ENCODE data around the gene BDKRB1.

Gene BDKRB1

GRCh38 chr14:96247031-96247430 is 9.0 kb upstream of the BDKRB1 start:
- Histone ChIP-seq H3K4me1 (ENCODE audit: control insufficient read depth, insufficient read depth, low read length) (peaks cover 9% of the 10 kb centered on the region; the same call in 1 of the 2 replicates), H3K27me3 (ENCODE audit: control insufficient read depth, insufficient read depth, low read length) (no peaks in the 10 kb centered on the region), H3K4me3 (ENCODE audit: low read depth, low read length) (no peak overlapping the region), H3K9me3 (ENCODE audit: control insufficient read depth, insufficient read depth, low read length) (peaks cover 7% of the 10 kb centered on the region; the same call in 1 of the 2 replicates), H3K27ac (ENCODE audit: low read depth, low read length) (no peak overlapping the region), H3K9ac (ENCODE audit: low read depth, low read length) (no peak overlapping the region), H3K36me3 (ENCODE audit: control insufficient read depth, insufficient read depth, low read length) (no peaks in the 10 kb centered on the region)

GRCh38 chr14:96249029-96249428 is 7.0 kb upstream of the BDKRB1 start:
- Histone ChIP-seq H3K4me1 (ENCODE audit: control insufficient read depth, insufficient read depth, low read length) (peaks cover 9% of the 10 kb centered on the region; the same call in 1 of the 2 replicates), H3K4me3 (ENCODE audit: low read depth, low read length) (no peak overlapping the region), H3K27me3 (ENCODE audit: control insufficient read depth, insufficient read depth, low read length) (no peaks in the 10 kb centered on the region), H3K9me3 (ENCODE audit: control insufficient read depth, insufficient read depth, low read length) (no peaks in the 10 kb centered on the region), H3K9ac (ENCODE audit: low read depth, low read length) (no peak overlapping the region), H3K27ac (ENCODE audit: low read depth, low read length) (no peak overlapping the region), H3K36me3 (ENCODE audit: control insufficient read depth, insufficient read depth, low read length) (no peaks in the 10 kb centered on the region)

- H3K27me3 ChIP-seq (ENCODE audit: control insufficient read depth, insufficient read depth, low read length), result no peaks in the 10 kb centered on the region
Observed at GRCh38 chr14:96250485-96250884, 5.5 kb upstream of the BDKRB1 start.

GRCh38 chr14:96251656-96252155 is 4.3 kb upstream of the BDKRB1 start:
- no peaks in the 10 kb centered on the region for H3K36me3 ChIP-seq (ENCODE audit: control insufficient read depth, insufficient read depth, low read length)
- H3K4me1 ChIP-seq (ENCODE audit: control insufficient read depth, insufficient read depth, low read length), result peaks cover 9% of the 10 kb centered on the region; the same call in 1 of the 2 replicates
- no peak overlapping the region for H3K27ac ChIP-seq (ENCODE audit: low read depth, low read length)
- no peaks in the 10 kb centered on the region for H3K27me3 ChIP-seq (ENCODE audit: control insufficient read depth, insufficient read depth, low read length)
- H3K9ac ChIP-seq (ENCODE audit: low read depth, low read length), result no peak overlapping the region
- no peaks in the 10 kb centered on the region for H3K9me3 ChIP-seq (ENCODE audit: control insufficient read depth, insufficient read depth, low read length)
- H3K4me3 ChIP-seq (ENCODE audit: low read depth, low read length), result no peak overlapping the region

More at GRCh38 chr14:96250485-96250884, 5.5 kb upstream of the BDKRB1 start:
- Histone ChIP-seq H3K4me1 (ENCODE audit: control insufficient read depth, insufficient read depth, low read length) (peaks cover 9% of the 10 kb centered on the region; the same call in 1 of the 2 replicates), H3K4me3 (ENCODE audit: low read depth, low read length) (no peak overlapping the region), H3K9me3 (ENCODE audit: control insufficient read depth, insufficient read depth, low read length) (no peaks in the 10 kb centered on the region), H3K27ac (ENCODE audit: low read depth, low read length) (no peak overlapping the region), H3K36me3 (ENCODE audit: control insufficient read depth, insufficient read depth, low read length) (no peaks in the 10 kb centered on the region), H3K9ac (ENCODE audit: low read depth, low read length) (no peak overlapping the region)

- Histone ChIP-seq H3K4me1 (ENCODE audit: control insufficient read depth, insufficient read depth, low read length) (peaks cover 9% of the 10 kb centered on the region; the same call in 1 of the 2 replicates), H3K27me3 (ENCODE audit: control insufficient read depth, insufficient read depth, low read length) (no peaks in the 10 kb centered on the region), H3K9ac (ENCODE audit: low read depth, low read length) (no peak overlapping the region), H3K4me3 (ENCODE audit: low read depth, low read length) (no peak overlapping the region), H3K36me3 (ENCODE audit: control insufficient read depth, insufficient read depth, low read length) (no peaks in the 10 kb centered on the region), H3K27ac (ENCODE audit: low read depth, low read length) (no peak overlapping the region), H3K9me3 (ENCODE audit: control insufficient read depth, insufficient read depth, low read length) (no peaks in the 10 kb centered on the region)
Observed at GRCh38 chr14:96252323-96252998, 3.5 kb upstream of the BDKRB1 start.

- Histone ChIP-seq H3K4me1 (ENCODE audit: control insufficient read depth, insufficient read depth, low read length) (peaks cover 9% of the 10 kb centered on the region; the same call in 1 of the 2 replicates), H3K9me3 (ENCODE audit: control insufficient read depth, insufficient read depth, low read length) (no peaks in the 10 kb centered on the region), H3K27ac (ENCODE audit: low read depth, low read length) (no peak overlapping the region), H3K27me3 (ENCODE audit: control insufficient read depth, insufficient read depth, low read length) (no peaks in the 10 kb centered on the region), H3K9ac (ENCODE audit: low read depth, low read length) (no peak overlapping the region), H3K4me3 (ENCODE audit: low read depth, low read length) (no peak overlapping the region), H3K36me3 (ENCODE audit: control insufficient read depth, insufficient read depth, low read length) (no peaks in the 10 kb centered on the region)
Observed at GRCh38 chr14:96252999-96253539, 2.9 kb upstream of the BDKRB1 start.

- Histone ChIP-seq H3K4me3 (ENCODE audit: low read depth, low read length) (no peak overlapping the region), H3K4me1 (ENCODE audit: control insufficient read depth, insufficient read depth, low read length) (peaks cover 9% of the 10 kb centered on the region; the same call in 1 of the 2 replicates), H3K27me3 (ENCODE audit: control insufficient read depth, insufficient read depth, low read length) (no peaks in the 10 kb centered on the region), H3K9me3 (ENCODE audit: control insufficient read depth, insufficient read depth, low read length) (no peaks in the 10 kb centered on the region), H3K36me3 (ENCODE audit: control insufficient read depth, insufficient read depth, low read length) (no peaks in the 10 kb centered on the region), H3K9ac (ENCODE audit: low read depth, low read length) (no peak overlapping the region), H3K27ac (ENCODE audit: low read depth, low read length) (no peak overlapping the region)
Observed at GRCh38 chr14:96254687-96255086, 1.3 kb upstream of the BDKRB1 start.

GRCh38 chr14:96256407-96256806 is 397 bp downstream of the BDKRB1 start:
- H3K4me3 ChIP-seq (ENCODE audit: low read depth, low read length), result no peak overlapping the region
- no peaks in the 10 kb centered on the region for H3K9me3 ChIP-seq (ENCODE audit: control insufficient read depth, insufficient read depth, low read length)
- H3K9ac ChIP-seq (ENCODE audit: low read depth, low read length), result no peak overlapping the region
- no peaks in the 10 kb centered on the region for H3K36me3 ChIP-seq (ENCODE audit: control insufficient read depth, insufficient read depth, low read length)
- no peaks in the 10 kb centered on the region for H3K4me1 ChIP-seq (ENCODE audit: control insufficient read depth, insufficient read depth, low read length)
- H3K27me3 ChIP-seq (ENCODE audit: control insufficient read depth, insufficient read depth, low read length), result no peaks in the 10 kb centered on the region
- no peak overlapping the region for H3K27ac ChIP-seq (ENCODE audit: low read depth, low read length)

- Histone ChIP-seq H3K9ac (ENCODE audit: low read depth, low read length) (no peak overlapping the region), H3K36me3 (ENCODE audit: control insufficient read depth, insufficient read depth, low read length) (no peaks in the 10 kb centered on the region), H3K4me3 (ENCODE audit: low read depth, low read length) (no peak overlapping the region), H3K27ac (ENCODE audit: low read depth, low read length) (no peak overlapping the region), H3K9me3 (ENCODE audit: control insufficient read depth, insufficient read depth, low read length) (no peaks in the 10 kb centered on the region), H3K4me1 (ENCODE audit: control insufficient read depth, insufficient read depth, low read length) (no peaks in the 10 kb centered on the region), H3K27me3 (ENCODE audit: control insufficient read depth, insufficient read depth, low read length) (no peaks in the 10 kb centered on the region)
Observed at GRCh38 chr14:96257056-96257455, 1.0 kb downstream of the BDKRB1 start.

- H3K27me3 ChIP-seq (ENCODE audit: control insufficient read depth, insufficient read depth, low read length), result no peaks in the 10 kb centered on the region
- H3K4me3 ChIP-seq (ENCODE audit: low read depth, low read length), result no peak overlapping the region
- H3K4me1 ChIP-seq (ENCODE audit: control insufficient read depth, insufficient read depth, low read length), result no peaks in the 10 kb centered on the region
- H3K36me3 ChIP-seq (ENCODE audit: control insufficient read depth, insufficient read depth, low read length), result no peaks in the 10 kb centered on the region
- H3K9me3 ChIP-seq (ENCODE audit: control insufficient read depth, insufficient read depth, low read length), result no peaks in the 10 kb centered on the region
- H3K27ac ChIP-seq (ENCODE audit: low read depth, low read length), result no peak overlapping the region
- H3K9ac ChIP-seq (ENCODE audit: low read depth, low read length), result no peak overlapping the region
Observed at GRCh38 chr14:96257900-96258299, 1.9 kb downstream of the BDKRB1 start.

GRCh38 chr14:96260341-96260821 is 4.4 kb downstream of the BDKRB1 start:
- H3K4me3 ChIP-seq (ENCODE audit: low read depth, low read length), result no peak overlapping the region
- no peaks in the 10 kb centered on the region for H3K9me3 ChIP-seq (ENCODE audit: control insufficient read depth, insufficient read depth, low read length)
- H3K27ac ChIP-seq (ENCODE audit: low read depth, low read length), result no peak overlapping the region
- no peak overlapping the region for H3K9ac ChIP-seq (ENCODE audit: low read depth, low read length)
- H3K36me3 ChIP-seq (ENCODE audit: control insufficient read depth, insufficient read depth, low read length), result no peaks in the 10 kb centered on the region
- H3K4me1 ChIP-seq (ENCODE audit: control insufficient read depth, insufficient read depth, low read length), result no peaks in the 10 kb centered on the region
- H3K27me3 ChIP-seq (ENCODE audit: control insufficient read depth, insufficient read depth, low read length), result no peaks in the 10 kb centered on the region
